WERI-Rb-1 (cell line): Measurements from ENCODE around the gene SCT.
A peak's percentile ranks its signal among the peaks of the same experiment; 100 is the strongest.

Experiments used
- DNase-seq: peaks from one replicate; pipeline ENCODE4 v3.0.0-alpha.2; 2020
- H3K27ac ChIP-seq: fragments of 250-450 bp; sonication (Bioruptor Pico); 2 replicates; pipeline ENCODE4 v1.5.1; 2020; ENCODE audit warnings: mild to moderate bottlenecking, moderate library complexity
- H3K27me3 ChIP-seq: fragments of 250-450 bp; sonication (Bioruptor Pico); 2 replicates; pipeline ENCODE4 v1.5.1; 2021; ENCODE audit warnings: mild to moderate bottlenecking, low read depth, moderate library complexity; ENCODE audit not compliant: insufficient read depth, severe bottlenecking
- H3K36me3 ChIP-seq: fragments of 250-450 bp; sonication (Bioruptor Pico); 2 replicates; pipeline ENCODE4 v1.5.1; 2020; ENCODE audit warnings: mild to moderate bottlenecking, moderate library complexity
- H3K4me3 ChIP-seq: 2 replicates; pipeline ENCODE4 v1.5.1; 2011; ENCODE audit warnings: low read depth, mild to moderate bottlenecking, control low read depth, low read length
- H3K9me3 ChIP-seq: fragments of 250-450 bp; sonication (Bioruptor Pico); 2 replicates; pipeline ENCODE4 v1.5.1; 2021; ENCODE audit warnings: mild to moderate bottlenecking, moderate library complexity; ENCODE audit not compliant: severe bottlenecking
- CTCF ChIP-seq: IDR thresholded peaks from 2 replicates; pipeline ENCODE4 v1.5.1; 2011; ENCODE audit warnings: low read depth, mild to moderate bottlenecking, control low read depth, inconsistent platforms, low read length

Gene SCT

GRCh38 chr11:584287-584686 lies 42.7 kb downstream of the SCT start:
- DNase-seq = no peak
- Histone ChIP-seq H3K4me3 (no peak overlapping the region), H3K9me3 (no peaks in the 10 kb centered on the region), H3K27me3 (no peaks in the 10 kb centered on the region), H3K27ac (no peak overlapping the region), H3K36me3 (peaks cover 68% of the 10 kb centered on the region)
- no peak for TF ChIP-seq CTCF

- H3K27ac ChIP-seq = peak overlapping the region; percentile 90
- H3K9me3 ChIP-seq = no peaks in the 10 kb centered on the region
- peak; percentile 55 for DNase-seq
- no peak overlapping the region for H3K4me3 ChIP-seq
- no peaks in the 10 kb centered on the region for H3K27me3 ChIP-seq
- TF ChIP-seq CTCF = peak; percentile 35; the same call in 1 of the 2 replicates
- peaks cover 61% of the 10 kb centered on the region for H3K36me3 ChIP-seq
These were observed 45.2 kb downstream of the SCT start for GRCh38 chr11:581752-582151.

- TF ChIP-seq CTCF = no peak
- H3K27ac ChIP-seq = peak overlapping the region; percentile 90
- H3K36me3 ChIP-seq = peaks cover 57% of the 10 kb centered on the region
- H3K27me3 ChIP-seq = no peaks in the 10 kb centered on the region
- H3K9me3 ChIP-seq = no peaks in the 10 kb centered on the region
- DNase-seq = no peak
- H3K4me3 ChIP-seq = no peak overlapping the region
These were observed 45.6 kb downstream of the SCT start for GRCh38 chr11:581342-581741.

- no peaks in the 10 kb centered on the region for H3K9me3 ChIP-seq
- no peak for TF ChIP-seq CTCF
- no peak for DNase-seq
- H3K27ac ChIP-seq = no peak overlapping the region
- peaks cover 50% of the 10 kb centered on the region for H3K36me3 ChIP-seq
- H3K27me3 ChIP-seq = no peaks in the 10 kb centered on the region
- no peak overlapping the region for H3K4me3 ChIP-seq
These were observed 47.0 kb downstream of the SCT start for GRCh38 chr11:579830-580601.

GRCh38 chr11:578276-579035 lies 48.5 kb downstream of the SCT start:
- no peak for DNase-seq
- Histone ChIP-seq H3K4me3 (no peak overlapping the region), H3K27ac (no peak overlapping the region), H3K9me3 (no peaks in the 10 kb centered on the region), H3K36me3 (peaks cover 40% of the 10 kb centered on the region), H3K27me3 (no peaks in the 10 kb centered on the region)
- no peak for TF ChIP-seq CTCF

GRCh38 chr11:577611-577894 lies 49.4 kb downstream of the SCT start:
- no peak for DNase-seq
- Histone ChIP-seq H3K27ac (peak overlapping the region; percentile 79; the same call in 1 of the 2 replicates), H3K36me3 (peaks cover 31% of the 10 kb centered on the region), H3K4me3 (peak overlapping the region; percentile 76), H3K9me3 (no peaks in the 10 kb centered on the region), H3K27me3 (no peaks in the 10 kb centered on the region)
- TF ChIP-seq CTCF = no peak
